HepG2 (cell line): Measurements from ENCODE around the gene PLLP.

ENCODE experiments used
- ARID2 ChIP-seq: sonication (generic); formaldehyde crosslinking; IDR thresholded peaks from 2 replicates; pipeline ENCODE4 v1.8.1; 2022; ENCODE audit warnings: mild to moderate bottlenecking, missing genetic modification reagents, borderline replicate concordance
- GATAD2A ChIP-seq: IDR thresholded peaks from 2 replicates; pipeline ENCODE4 v1.6.1; 2016
- IRX3 ChIP-seq: sonication (generic); formaldehyde crosslinking; IDR thresholded peaks from 2 replicates; pipeline ENCODE4 v1.8.1; 2023; ENCODE audit warnings: mild to moderate bottlenecking, low read depth, missing genetic modification reagents, borderline replicate concordance
- POLR2AphosphoS5 ChIP-seq: IDR thresholded peaks from 2 replicates; pipeline ENCODE4 v1.6.1; 2012; ENCODE audit warnings: low read depth, low read length
- RFXANK ChIP-seq: IDR thresholded peaks from 2 replicates; pipeline ENCODE4 v1.6.1; 2016
- SP1 ChIP-seq, 2 experiments: fragments of 450-650 bp in 1 of 2; sonication (generic) in 1 of 2; formaldehyde crosslinking in 1 of 2; IDR thresholded peaks; 2 replicates each; pipeline versions ENCODE4 v1.4.0 to v1.6.1; 2016 to 2020; ENCODE audit warnings: missing genetic modification reagents in 1 of 2
- TBP ChIP-seq: sonication (generic); formaldehyde crosslinking; IDR thresholded peaks from 2 replicates; pipeline ENCODE4 v1.5.0; 2020; ENCODE audit warnings: missing genetic modification reagents
- ZBTB49 ChIP-seq: sonication (generic); formaldehyde crosslinking; IDR thresholded peaks from 2 replicates; pipeline ENCODE4 v1.4.0; 2020; ENCODE audit warnings: missing genetic modification reagents, borderline replicate concordance
- ZNF224 ChIP-seq: sonication (generic); formaldehyde crosslinking; IDR thresholded peaks from 2 replicates; pipeline ENCODE4 v1.5.0; 2020; ENCODE audit warnings: mild to moderate bottlenecking, missing genetic modification reagents
- ZNF232 ChIP-seq: sonication (generic); formaldehyde crosslinking; IDR thresholded peaks from 2 replicates; pipeline ENCODE4 v1.4.0; 2020; ENCODE audit warnings: missing genetic modification reagents, borderline replicate concordance
- TF ChIP-seq, protein P1 (sequence below): IDR thresholded peaks from 2 replicates; pipeline ENCODE4 v1.6.1; 2012; ENCODE audit warnings: inconsistent platforms
- TF ChIP-seq, protein P2 (sequence below): sonication (generic); formaldehyde crosslinking; IDR thresholded peaks from 2 replicates; pipeline ENCODE4 v1.8.1; 2023; ENCODE audit warnings: missing genetic modification reagents, inconsistent platforms, borderline replicate concordance

- TF ChIP-seq, protein P1, sequence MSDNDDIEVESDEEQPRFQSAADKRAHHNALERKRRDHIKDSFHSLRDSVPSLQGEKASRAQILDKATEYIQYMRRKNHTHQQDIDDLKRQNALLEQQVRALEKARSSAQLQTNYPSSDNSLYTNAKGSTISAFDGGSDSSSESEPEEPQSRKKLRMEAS: no peak
- TF ChIP-seq ZBTB49 (CRISPR knock-in tag) (no peak), ARID2 (CRISPR knock-in tag) (no peak), IRX3 (CRISPR knock-in tag) (no peak), GATAD2A (CRISPR knock-in tag) (no peak), ZNF224 (CRISPR knock-in tag) (no peak), POLR2AphosphoS5 (no peak), TBP (CRISPR knock-in tag) (no peak), SP1 (IDR thresholded peaks at IDR 0.05) (no peak), SP1 (CRISPR knock-in tag; IDR thresholded peaks at IDR 0.05) (no peak), RFXANK (CRISPR knock-in tag) (no peak), ZNF232 (CRISPR knock-in tag) (no peak)
- TF ChIP-seq, protein P2, sequence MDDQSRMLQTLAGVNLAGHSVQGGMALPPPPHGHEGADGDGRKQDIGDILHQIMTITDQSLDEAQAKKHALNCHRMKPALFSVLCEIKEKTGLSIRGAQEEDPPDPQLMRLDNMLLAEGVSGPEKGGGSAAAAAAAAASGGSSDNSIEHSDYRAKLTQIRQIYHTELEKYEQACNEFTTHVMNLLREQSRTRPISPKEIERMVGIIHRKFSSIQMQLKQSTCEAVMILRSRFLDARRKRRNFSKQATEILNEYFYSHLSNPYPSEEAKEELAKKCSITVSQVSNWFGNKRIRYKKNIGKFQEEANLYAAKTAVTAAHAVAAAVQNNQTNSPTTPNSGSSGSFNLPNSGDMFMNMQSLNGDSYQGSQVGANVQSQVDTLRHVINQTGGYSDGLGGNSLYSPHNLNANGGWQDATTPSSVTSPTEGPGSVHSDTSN (CRISPR knock-in tag): no peak
Observed at GRCh38 chr16:57289391-57290257, 5.2 kb upstream of the PLLP start.
